Astrocyte (in vitro differentiated cells and primary cell): ENCODE measurements around the gene UNC79. TPM values are rescaled to one million over a fixed set of nuclear protein-coding genes. Genes with fewer than 3 reads are reported as not detected.

Experiments
- DNase-seq: peaks from one replicate; pipeline ENCODE4 v3.0.0-alpha.2; 2010; ENCODE audit warnings: low read depth
- FAIRE-seq: peaks from 2 replicates; lab custom pipeline; 2011; peaks lifted over from hg19 to GRCh38; lab: Jason Lieb, UNC
- H2AFZ ChIP-seq: 2 replicates; pipeline ENCODE4 v1.6.0; 2012; ENCODE audit warnings: low read depth, low read length, inconsistent platforms
- H3K27ac ChIP-seq: 2 replicates; pipeline ENCODE4 v1.5.1; 2011; ENCODE audit warnings: low read depth, low read length, inconsistent platforms
- H3K27me3 ChIP-seq: 2 replicates; pipeline ENCODE4 v1.6.0; 2011; ENCODE audit warnings: low read length, inconsistent platforms; ENCODE audit not compliant: insufficient read depth
- H3K36me3 ChIP-seq: 2 replicates; pipeline ENCODE4 v1.5.1; 2011; ENCODE audit warnings: low read length, inconsistent platforms; ENCODE audit not compliant: insufficient read depth
- H3K4me1 ChIP-seq: 2 replicates; pipeline ENCODE4 v1.5.1; 2011; ENCODE audit warnings: low read length, inconsistent platforms; ENCODE audit not compliant: insufficient read depth
- H3K4me2 ChIP-seq: 2 replicates; pipeline ENCODE4 v1.6.0; 2012; ENCODE audit warnings: low read length, inconsistent platforms
- H3K4me3 ChIP-seq: 2 replicates; pipeline ENCODE4 v1.5.1; 2011; ENCODE audit warnings: low read depth, mild to moderate bottlenecking, low read length, inconsistent platforms; ENCODE audit not compliant: insufficient read depth
- H3K79me2 ChIP-seq: 2 replicates; pipeline ENCODE4 v1.6.0; 2012; ENCODE audit warnings: mild to moderate bottlenecking, low read length, inconsistent platforms; ENCODE audit not compliant: insufficient read depth
- H3K9ac ChIP-seq: 2 replicates; pipeline ENCODE4 v1.6.0; 2012; ENCODE audit warnings: mild to moderate bottlenecking, low read length, inconsistent platforms
- H3K9me3 ChIP-seq: 2 replicates; pipeline ENCODE4 v1.5.1; 2012; ENCODE audit warnings: low read depth, mild to moderate bottlenecking, low read length, inconsistent platforms; ENCODE audit not compliant: insufficient read depth
- H4K20me1 ChIP-seq: 2 replicates; pipeline ENCODE4 v1.6.0; 2012; ENCODE audit warnings: low read length, inconsistent platforms; ENCODE audit not compliant: insufficient read depth
- H3K27ac Mint-ChIP-seq: one replicate; pipeline ENCODE4 v1.8.0; 2021; ENCODE audit warnings: mild to moderate bottlenecking, mixed read lengths; ENCODE audit not compliant: unreplicated experiment
- H3K27me3 Mint-ChIP-seq: one replicate; pipeline ENCODE4 v1.8.0; 2021; ENCODE audit warnings: low read depth, mixed read lengths; ENCODE audit not compliant: unreplicated experiment
- H3K36me3 Mint-ChIP-seq: one replicate; pipeline ENCODE4 v1.8.0; 2021; ENCODE audit warnings: low read depth, mixed read lengths; ENCODE audit not compliant: unreplicated experiment
- H3K4me1 Mint-ChIP-seq: one replicate; pipeline ENCODE4 v1.8.0; 2021; ENCODE audit warnings: low read depth, mixed read lengths; ENCODE audit not compliant: unreplicated experiment
- H3K4me3 Mint-ChIP-seq: one replicate; pipeline ENCODE4 v1.8.0; 2021; ENCODE audit warnings: mild to moderate bottlenecking, moderate library complexity, mixed read lengths; ENCODE audit not compliant: unreplicated experiment
- H3K9me3 Mint-ChIP-seq: one replicate; pipeline ENCODE4 v1.8.0; 2021; ENCODE audit warnings: mild to moderate bottlenecking, mixed read lengths; ENCODE audit not compliant: unreplicated experiment
- EZH2 ChIP-seq: IDR thresholded peaks from 2 replicates; pipeline ENCODE4 v1.6.1; 2012; ENCODE audit warnings: mild to moderate bottlenecking, low read length, inconsistent platforms; ENCODE audit not compliant: insufficient read depth
- total RNA-seq: library from RNA; stranded (reverse); gene quantifications from 2 replicates; pipeline ENCODE4 v1.2.1, GENCODE V29; 2021
- TF ChIP-seq, protein P1 (sequence below): IDR thresholded peaks from 2 replicates; pipeline ENCODE4 v1.5.1; 2011; ENCODE audit warnings: low read depth, mild to moderate bottlenecking, inconsistent platforms, low read length, moderate library complexity; ENCODE audit not compliant: insufficient read depth

Gene UNC79
- total RNA-seq, 1 donor from 2014 or later = 0.66 TPM

DNA sequence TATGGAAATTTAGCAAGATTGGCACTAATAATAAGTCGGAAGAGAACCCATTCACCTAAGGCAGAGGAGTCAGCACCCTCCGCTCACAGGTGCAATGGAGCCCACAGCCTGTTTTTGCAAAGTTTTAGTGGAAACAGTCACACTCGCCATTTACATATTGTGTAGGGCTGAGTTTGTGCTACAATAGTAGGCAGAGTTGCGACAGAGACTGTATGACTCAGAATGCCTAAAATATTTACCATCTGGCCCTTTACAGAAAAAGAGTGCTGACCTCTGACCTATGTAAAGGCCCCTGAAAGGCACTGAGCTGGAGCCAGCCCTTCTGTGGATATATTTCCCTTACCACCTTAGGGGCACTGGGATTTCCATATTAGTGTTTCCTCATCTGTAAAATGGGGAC is 278.5 kb downstream of the UNC79 start:
- no peak for DNase-seq
- Histone ChIP-seq H3K4me3 (no peak overlapping the region), H3K4me1 (no peaks in the 10 kb centered on the region), H3K27ac (no peak overlapping the region), H3K36me3 (no peaks in the 10 kb centered on the region), H2AFZ (no peak overlapping the region), H3K79me2 (no peaks in the 10 kb centered on the region), H3K9ac (no peak overlapping the region), H3K9me3 (no peaks in the 10 kb centered on the region), H3K4me2 (no peak overlapping the region), H3K27me3 (no peaks in the 10 kb centered on the region), H4K20me1 (no peaks in the 10 kb centered on the region)
- no peaks in the 10 kb centered on the region for H3K36me3 Mint-ChIP-seq
- H3K9me3 Mint-ChIP-seq = no peaks in the 10 kb centered on the region
- peaks cover 4% of the 10 kb centered on the region for H3K4me1 Mint-ChIP-seq
- peaks cover 11% of the 10 kb centered on the region for H3K27me3 Mint-ChIP-seq
- H3K4me3 Mint-ChIP-seq = no peak overlapping the region
- H3K27ac Mint-ChIP-seq = no peak overlapping the region
- TF ChIP-seq EZH2 = no peak
- TF ChIP-seq, protein P1, sequence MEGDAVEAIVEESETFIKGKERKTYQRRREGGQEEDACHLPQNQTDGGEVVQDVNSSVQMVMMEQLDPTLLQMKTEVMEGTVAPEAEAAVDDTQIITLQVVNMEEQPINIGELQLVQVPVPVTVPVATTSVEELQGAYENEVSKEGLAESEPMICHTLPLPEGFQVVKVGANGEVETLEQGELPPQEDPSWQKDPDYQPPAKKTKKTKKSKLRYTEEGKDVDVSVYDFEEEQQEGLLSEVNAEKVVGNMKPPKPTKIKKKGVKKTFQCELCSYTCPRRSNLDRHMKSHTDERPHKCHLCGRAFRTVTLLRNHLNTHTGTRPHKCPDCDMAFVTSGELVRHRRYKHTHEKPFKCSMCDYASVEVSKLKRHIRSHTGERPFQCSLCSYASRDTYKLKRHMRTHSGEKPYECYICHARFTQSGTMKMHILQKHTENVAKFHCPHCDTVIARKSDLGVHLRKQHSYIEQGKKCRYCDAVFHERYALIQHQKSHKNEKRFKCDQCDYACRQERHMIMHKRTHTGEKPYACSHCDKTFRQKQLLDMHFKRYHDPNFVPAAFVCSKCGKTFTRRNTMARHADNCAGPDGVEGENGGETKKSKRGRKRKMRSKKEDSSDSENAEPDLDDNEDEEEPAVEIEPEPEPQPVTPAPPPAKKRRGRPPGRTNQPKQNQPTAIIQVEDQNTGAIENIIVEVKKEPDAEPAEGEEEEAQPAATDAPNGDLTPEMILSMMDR = no peak
- FAIRE-seq = no peak

DNA sequence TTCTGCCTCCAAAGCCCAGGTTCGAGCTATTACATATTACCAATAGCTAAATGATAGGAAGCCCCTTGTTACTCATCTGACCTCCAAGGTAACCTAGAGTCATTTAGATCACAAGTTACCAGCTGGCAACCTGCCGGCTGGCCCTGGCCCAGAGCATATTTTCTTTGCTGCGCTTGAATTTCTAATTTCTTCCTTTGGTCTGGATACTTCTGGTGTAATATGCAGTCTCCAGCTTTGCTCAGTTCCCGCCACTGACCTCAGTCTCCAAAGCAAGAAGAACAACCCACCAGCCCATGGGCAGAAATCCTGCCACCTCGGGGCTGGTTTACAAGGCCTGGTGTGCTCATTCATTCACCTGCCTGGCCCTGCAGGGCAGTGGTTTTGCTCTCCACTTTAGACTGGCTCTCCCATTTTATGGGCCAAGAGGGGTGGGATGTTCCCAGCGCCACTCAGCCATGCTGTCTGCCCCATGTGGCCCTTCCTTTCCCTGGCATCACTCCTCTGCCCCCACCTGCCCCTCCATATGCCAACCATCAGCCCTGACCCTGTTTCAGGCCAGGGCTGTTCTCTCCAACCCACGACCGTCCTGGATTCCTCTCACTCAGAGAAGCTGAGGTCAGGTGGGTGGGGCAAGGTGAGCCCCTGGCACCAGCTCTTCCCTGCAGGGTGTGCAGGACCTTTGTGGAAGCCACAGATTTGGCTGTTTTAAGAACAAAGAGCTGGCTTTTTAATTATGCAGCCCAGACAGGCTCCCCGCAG is 281.5 kb downstream of the UNC79 start:
- Mint-ChIP-seq H3K27ac (no peak overlapping the region), H3K4me3 (no peak overlapping the region), H3K9me3 (no peaks in the 10 kb centered on the region), H3K36me3 (no peaks in the 10 kb centered on the region), H3K4me1 (peaks cover 4% of the 10 kb centered on the region), H3K27me3 (peaks cover 16% of the 10 kb centered on the region)
- DNase-seq (no peak), FAIRE-seq (no peak)
- Histone ChIP-seq H3K4me2 (no peak overlapping the region), H3K27ac (no peak overlapping the region), H3K4me3 (no peak overlapping the region), H3K9me3 (no peaks in the 10 kb centered on the region), H3K9ac (no peak overlapping the region), H3K79me2 (no peaks in the 10 kb centered on the region), H3K4me1 (no peaks in the 10 kb centered on the region), H4K20me1 (no peaks in the 10 kb centered on the region), H2AFZ (no peak overlapping the region), H3K27me3 (no peaks in the 10 kb centered on the region), H3K36me3 (no peaks in the 10 kb centered on the region)
- no peak for TF ChIP-seq EZH2
- TF ChIP-seq, protein P1 = no peak
